WI38 (cell line): ENCODE measurements around the gene TAF1C.
"Not testable (repeated sequence)": the region's sequence is repeated elsewhere in the genome, so short reads cannot be mapped to it uniquely, and the experiment has no call there.

ENCODE experiments used
- H3K4me3 ChIP-seq: 2 replicates; pipeline ENCODE4 v1.5.1; 2011; ENCODE audit warnings: low read depth, mild to moderate bottlenecking, control low read depth, low read length
- CTCF ChIP-seq: IDR thresholded peaks from 2 replicates; pipeline ENCODE4 v1.5.1; 2012; ENCODE audit warnings: low read depth, mild to moderate bottlenecking, control low read depth, low read length

TAF1C gene

GRCh38 chr16:84209989-84210388, 23.1 kb upstream of the TAF1C start:
- TF ChIP-seq CTCF, result no peak
- no peak overlapping the region for H3K4me3 ChIP-seq

DNA sequence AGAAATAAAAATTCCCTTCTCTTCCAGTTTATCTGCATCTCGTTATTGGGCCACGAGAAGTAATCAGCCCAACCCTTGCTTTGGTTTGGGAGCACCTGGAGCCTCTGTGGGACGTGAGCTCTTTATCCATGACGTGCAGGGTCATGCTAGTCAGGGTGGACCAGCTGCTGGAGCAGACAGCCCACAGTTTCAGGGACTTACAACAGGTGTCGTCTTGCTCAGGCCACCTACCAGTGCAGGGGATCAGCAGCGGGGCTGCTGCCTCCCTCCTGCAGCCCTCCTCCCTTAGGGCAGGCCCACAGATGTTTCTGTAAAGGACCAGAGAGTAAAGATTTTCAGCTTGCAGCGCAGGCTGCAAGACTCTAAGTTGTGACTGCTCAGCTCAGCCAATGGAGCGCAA, 21.0 kb upstream of the TAF1C start:
- no peak for TF ChIP-seq CTCF
- no peak overlapping the region for H3K4me3 ChIP-seq

DNA sequence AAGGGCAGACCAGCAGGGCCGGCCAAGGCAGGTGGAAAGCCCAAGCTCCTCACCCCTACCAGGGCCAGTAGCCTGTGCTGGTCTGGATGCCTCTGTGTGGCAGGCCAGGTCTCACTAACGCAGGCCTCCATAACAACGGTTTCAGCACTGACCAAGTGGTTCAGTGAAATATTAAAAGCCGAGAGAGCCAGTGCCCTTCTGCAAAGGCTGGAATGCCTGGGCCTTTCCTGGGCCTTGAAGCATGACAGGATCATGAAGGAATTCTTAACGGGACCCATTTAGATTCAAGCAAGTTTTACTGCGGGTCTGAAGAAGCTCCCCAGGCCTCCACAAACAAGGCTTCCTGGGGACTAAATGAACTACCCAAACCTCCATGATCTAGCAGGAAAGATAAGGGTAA, 20.4 kb upstream of the TAF1C start:
- TF ChIP-seq CTCF, result no peak
- H3K4me3 ChIP-seq, result no peak overlapping the region

GRCh38 chr16:84205976-84206691, 19.3 kb upstream of the TAF1C start:
- no peak for TF ChIP-seq CTCF
- no peak overlapping the region for H3K4me3 ChIP-seq

DNA sequence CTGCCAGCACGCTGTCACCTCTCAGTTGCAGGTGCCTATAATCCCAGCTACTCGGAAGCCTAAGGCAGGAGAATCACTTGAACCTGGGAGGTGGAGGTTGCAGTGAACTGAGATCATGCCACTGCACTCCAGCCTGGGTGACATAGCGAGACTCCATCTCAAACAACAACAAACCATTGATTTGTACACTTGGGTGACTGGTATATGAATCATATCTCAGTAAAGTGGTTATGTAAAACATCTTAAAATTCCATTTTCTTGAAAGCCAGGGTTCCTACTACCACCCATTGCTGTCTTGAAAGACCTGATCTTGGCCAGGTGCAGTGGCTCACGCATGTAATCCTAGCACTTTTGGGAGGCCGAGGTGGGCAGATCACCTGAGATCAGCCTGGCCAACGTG, 18.3 kb upstream of the TAF1C start:
- H3K4me3 ChIP-seq, result not testable (repeated sequence)

- not testable (repeated sequence) for H3K4me3 ChIP-seq
These were observed 17.7 kb upstream of the TAF1C start for GRCh38 chr16:84204551-84204950.

DNA sequence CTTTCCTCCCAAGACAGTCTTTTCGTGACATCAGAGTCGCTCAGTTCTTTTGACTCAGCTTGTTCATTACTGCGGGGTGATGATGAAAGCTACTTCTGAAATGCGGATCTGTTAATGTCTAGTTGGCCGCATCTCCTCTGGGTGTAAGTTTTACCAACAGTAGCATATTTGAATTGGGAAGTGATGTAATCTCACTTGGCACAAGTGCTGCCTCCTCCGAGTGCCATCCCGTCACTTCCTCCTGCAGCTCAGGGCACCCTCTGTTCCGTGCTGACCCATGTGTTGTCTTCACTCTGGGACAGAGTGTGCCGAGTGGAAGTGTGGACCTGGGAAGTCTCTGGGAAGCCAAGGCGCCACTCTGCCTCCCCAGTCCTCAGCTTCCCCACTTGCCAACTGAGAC, 13.0 kb upstream of the TAF1C start:
- no peak for TF ChIP-seq CTCF

DNA sequence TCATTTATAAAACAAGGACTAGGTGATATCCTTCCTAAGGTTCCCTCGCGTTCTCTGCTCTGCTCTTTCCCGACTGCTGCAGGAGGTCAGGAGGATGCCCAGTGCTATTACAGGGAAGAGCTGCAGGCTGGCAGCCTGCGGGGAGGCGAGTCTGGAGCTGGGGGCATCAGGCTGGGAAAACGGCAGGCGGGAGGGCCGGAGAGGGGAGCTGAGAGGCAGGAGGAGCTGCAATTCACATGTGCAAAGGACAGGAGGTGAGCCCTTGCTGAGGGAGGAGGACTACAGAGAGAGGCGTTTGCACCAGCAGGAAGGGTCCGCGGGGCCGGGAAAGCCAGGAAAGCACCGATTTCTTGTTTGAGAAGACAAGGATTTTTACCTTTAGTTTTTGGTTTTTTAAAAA, 12.2 kb upstream of the TAF1C start:
- TF ChIP-seq CTCF, result no peak
- H3K4me3 ChIP-seq, result no peak overlapping the region

More for the DNA sequence above, 13.0 kb upstream of the TAF1C start:
- no peak overlapping the region for H3K4me3 ChIP-seq
